Mesendoderm (in vitro differentiated cells): ENCODE measurements around the gene KCNB1.

Source experiments
- DNase-seq: peaks from one replicate; pipeline ENCODE4 v3.0.0; 2013
- H2AK5ac ChIP-seq: 2 replicates; pipeline ENCODE4 v1.6.1; 2013; ENCODE audit warnings: low read length, inconsistent platforms
- H2BK120ac ChIP-seq: 2 replicates; pipeline ENCODE4 v1.6.1; 2013; ENCODE audit warnings: low read depth, mild to moderate bottlenecking, low read length, moderate library complexity, mixed read lengths
- H2BK15ac ChIP-seq: replicated peaks from 2 replicates; pipeline ENCODE4 v1.6.1; 2013; ENCODE audit warnings: low read depth, mild to moderate bottlenecking, moderate library complexity
- H2BK5ac ChIP-seq: 2 replicates; pipeline ENCODE4 v1.6.1; 2013; ENCODE audit warnings: low read length, inconsistent platforms
- H3K18ac ChIP-seq: 2 replicates; pipeline ENCODE4 v1.6.1; 2013; ENCODE audit warnings: mild to moderate bottlenecking, low read length, mixed read lengths
- H3K23ac ChIP-seq: one replicate; pipeline ENCODE4 v1.6.1; 2013; ENCODE audit warnings: low read length
- H3K27ac ChIP-seq: 2 replicates; pipeline ENCODE4 v1.5.1; 2013; ENCODE audit warnings: low read depth, mild to moderate bottlenecking, inconsistent platforms, low read length, moderate library complexity
- H3K27me3 ChIP-seq: 2 replicates; pipeline ENCODE4 v1.6.1; 2013; ENCODE audit warnings: low read length, control low read depth, mild to moderate bottlenecking, inconsistent platforms; ENCODE audit not compliant: insufficient read depth, poor library complexity
- H3K36me3 ChIP-seq: 2 replicates; pipeline ENCODE4 v1.6.1; 2013; ENCODE audit warnings: low read length, inconsistent platforms; ENCODE audit not compliant: control insufficient read depth, insufficient read depth
- H3K4ac ChIP-seq: one replicate; pipeline ENCODE4 v1.6.1; 2013; ENCODE audit warnings: low read depth, mild to moderate bottlenecking, low read length, moderate library complexity
- H3K4me1 ChIP-seq: 2 replicates; pipeline ENCODE4 v1.6.1; 2013; ENCODE audit warnings: low read depth, low read length, inconsistent platforms; ENCODE audit not compliant: control insufficient read depth
- H3K4me2 ChIP-seq: 2 replicates; pipeline ENCODE4 v1.6.1; 2013; ENCODE audit warnings: low read length
- H3K4me3 ChIP-seq: 2 replicates; pipeline ENCODE4 v1.5.1; 2013; ENCODE audit warnings: mild to moderate bottlenecking, low read length
- H3K56ac ChIP-seq: one replicate; pipeline ENCODE4 v1.6.1; 2013; ENCODE audit warnings: low read length
- H3K79me1 ChIP-seq: 2 replicates; pipeline ENCODE4 v1.6.1; 2013; ENCODE audit warnings: low read length, inconsistent platforms
- H3K79me2 ChIP-seq: 2 replicates; pipeline ENCODE4 v1.6.1; 2013; ENCODE audit warnings: mild to moderate bottlenecking, low read length; ENCODE audit not compliant: control insufficient read depth, insufficient read depth
- H3K9ac ChIP-seq: 2 replicates; pipeline ENCODE4 v1.6.1; 2013; ENCODE audit warnings: low read length, inconsistent platforms
- H4K5ac ChIP-seq: one replicate; pipeline ENCODE4 v1.6.1; 2013; ENCODE audit warnings: low read length
- H4K8ac ChIP-seq: one replicate; pipeline ENCODE4 v1.6.1; 2013; ENCODE audit warnings: low read depth, mild to moderate bottlenecking, control low read depth, low read length, moderate library complexity
- WGBS: extraction: QIAGEN DNeasy Blood & Tissue Kit; methylation state at CpG from one replicate; pipeline ENCODE4 v1.1.7; 2013; ENCODE audit warnings: low lambda C conversion rate, missing lambda C conversion rate; ENCODE audit not compliant: insufficient coverage; ENCODE audit errors: extremely low coverage; 5-methylcytosine and 5-hydroxymethylcytosine counted together

KCNB1 gene

GRCh38 chr20:49385465-49385864 lies 97.0 kb downstream of the KCNB1 start:
- Histone ChIP-seq H2BK15ac (no peak overlapping the region), H3K27me3 (no peaks in the 10 kb centered on the region), H4K8ac (no peak overlapping the region), H3K9ac (no peak overlapping the region), H3K4ac (no peak overlapping the region), H3K27ac (no peak overlapping the region), H3K23ac (no peak overlapping the region), H3K4me2 (no peak overlapping the region), H3K36me3 (no peaks in the 10 kb centered on the region), H3K4me1 (no peaks in the 10 kb centered on the region), H3K79me2 (no peaks in the 10 kb centered on the region), H2AK5ac (no peak overlapping the region), H3K56ac (no peak overlapping the region), H2BK5ac (no peak overlapping the region), H3K4me3 (no peak overlapping the region), H3K18ac (no peak overlapping the region), H2BK120ac (no peak overlapping the region), H4K5ac (no peak overlapping the region), H3K79me1 (no peaks in the 10 kb centered on the region)
- DNase-seq = peak; percentile 72
- no CpG with 5 or more reads among the region's 1 CpG for WGBS

DNA sequence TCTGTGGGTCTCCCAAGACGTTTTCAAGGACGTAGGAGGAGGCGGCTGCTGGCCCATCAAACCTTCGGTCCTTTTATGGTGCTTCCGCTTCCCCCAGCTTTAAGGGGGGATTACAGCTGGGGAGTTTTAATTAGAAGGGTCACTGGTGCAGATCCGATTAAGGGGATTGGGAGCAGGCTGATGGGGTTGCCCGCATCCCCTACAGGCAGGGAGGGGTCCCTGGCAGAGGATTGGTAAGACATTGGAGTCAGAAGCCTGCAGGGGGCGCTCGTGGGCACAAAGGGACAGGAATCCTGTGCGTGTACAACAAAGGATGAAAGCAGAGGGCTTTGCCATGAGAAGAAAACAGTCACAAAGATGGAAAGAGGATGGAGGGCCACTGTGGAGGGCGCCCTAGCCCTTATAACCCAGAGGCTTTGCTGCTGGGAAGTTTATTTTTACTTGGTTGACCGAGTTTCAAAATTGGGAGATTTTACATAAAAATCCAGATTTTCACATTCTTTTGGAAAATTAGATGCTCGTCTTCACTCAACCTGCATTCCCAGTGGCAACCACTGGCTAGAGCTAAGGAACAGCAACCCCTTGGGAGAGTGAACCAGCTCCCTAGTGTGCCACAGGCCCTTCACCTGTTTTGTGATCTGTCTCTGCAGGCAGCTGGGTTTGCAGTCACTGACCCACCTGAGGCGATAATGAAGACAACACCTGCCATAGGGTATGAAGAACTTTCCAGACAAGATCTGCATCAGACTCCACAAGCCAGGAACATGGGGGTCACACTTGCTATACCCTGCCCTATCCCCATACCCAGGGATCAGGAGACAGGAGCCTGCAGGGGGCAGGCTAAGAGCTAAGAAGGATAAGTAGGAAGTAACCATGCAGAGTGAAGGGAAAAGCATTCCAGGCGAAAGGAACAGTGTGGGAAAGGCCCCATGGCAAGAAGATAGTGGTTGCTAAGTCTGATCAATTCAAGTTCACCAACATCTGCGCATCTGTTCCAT lies 97.7 kb downstream of the KCNB1 start:
- no peak overlapping the region for H4K5ac ChIP-seq
- H2BK15ac ChIP-seq = no peak overlapping the region
- H3K18ac ChIP-seq = no peak overlapping the region
- no peak overlapping the region for H2AK5ac ChIP-seq
- no peaks in the 10 kb centered on the region for H3K36me3 ChIP-seq
- no peak overlapping the region for H2BK120ac ChIP-seq
- H3K4ac ChIP-seq = no peak overlapping the region
- no CpG with 5 or more reads among the region's 16 CpGs for WGBS
- H2BK5ac ChIP-seq = no peak overlapping the region
- H3K27me3 ChIP-seq = no peaks in the 10 kb centered on the region
- H3K23ac ChIP-seq = no peak overlapping the region
- H3K79me1 ChIP-seq = no peaks in the 10 kb centered on the region
- DNase-seq = peak; percentile 89
- no peak overlapping the region for H3K4me2 ChIP-seq
- no peak overlapping the region for H3K27ac ChIP-seq
- H3K4me3 ChIP-seq = no peak overlapping the region
- H3K4me1 ChIP-seq = no peaks in the 10 kb centered on the region
- H3K9ac ChIP-seq = no peak overlapping the region
- no peak overlapping the region for H3K56ac ChIP-seq
- no peak overlapping the region for H4K8ac ChIP-seq
- H3K79me2 ChIP-seq = no peaks in the 10 kb centered on the region

DNA sequence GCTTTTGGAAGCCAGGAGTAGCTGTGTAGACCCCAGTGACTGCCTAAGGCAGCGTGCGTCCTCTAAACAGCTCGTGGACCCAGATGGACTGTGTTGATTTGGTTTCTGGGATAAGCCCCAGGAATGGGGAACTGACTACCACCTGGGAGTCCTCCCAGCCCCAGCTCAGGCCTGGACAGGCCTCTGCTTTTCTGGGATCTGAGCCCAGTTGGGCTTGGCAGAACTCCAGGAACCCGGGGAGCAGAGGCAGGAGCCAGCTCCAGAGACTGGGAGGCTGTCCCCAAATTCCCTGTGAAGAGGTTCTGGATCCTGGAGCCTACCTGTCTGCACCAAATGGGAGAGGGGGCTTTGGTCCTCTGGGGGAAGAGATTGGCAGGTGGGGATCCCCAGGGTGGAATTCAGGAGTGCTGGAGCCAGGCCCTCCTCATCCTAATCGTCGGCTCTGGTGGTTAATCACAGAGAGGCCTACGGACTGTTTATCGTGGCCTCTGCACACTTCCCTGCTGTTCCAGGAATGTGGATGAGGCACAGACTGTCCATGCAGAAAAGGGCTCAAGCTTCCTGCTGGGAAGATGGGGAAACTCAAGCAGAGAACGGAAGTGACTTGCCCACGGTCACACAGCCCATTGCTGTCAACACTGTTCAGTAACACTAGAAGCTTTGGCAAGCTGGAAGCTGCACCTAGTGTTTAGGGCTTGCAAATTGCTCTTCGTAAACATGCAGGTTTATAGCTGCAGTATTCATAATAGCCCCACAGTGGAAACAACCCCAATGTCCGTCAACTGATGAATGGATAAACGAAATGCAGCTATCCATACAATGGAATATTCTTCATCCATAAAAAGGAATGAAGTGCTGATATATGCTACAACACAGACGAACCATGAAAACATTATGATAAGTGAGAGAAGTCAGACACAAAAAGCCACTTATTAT lies 100.6 kb downstream of the KCNB1 start:
- Histone ChIP-seq H3K4me3 (no peak overlapping the region), H2AK5ac (no peak overlapping the region), H3K18ac (no peak overlapping the region), H3K4me2 (no peak overlapping the region), H2BK5ac (no peak overlapping the region), H3K9ac (no peak overlapping the region), H3K79me2 (no peaks in the 10 kb centered on the region), H3K23ac (no peak overlapping the region), H2BK15ac (no peak overlapping the region), H4K5ac (no peak overlapping the region), H3K4ac (no peak overlapping the region), H3K4me1 (no peaks in the 10 kb centered on the region), H3K36me3 (no peaks in the 10 kb centered on the region), H4K8ac (no peak overlapping the region), H3K79me1 (no peaks in the 10 kb centered on the region), H2BK120ac (no peak overlapping the region), H3K27me3 (no peaks in the 10 kb centered on the region), H3K27ac (no peak overlapping the region), H3K56ac (no peak overlapping the region)
- DNase-seq = no peak
- no CpG with 5 or more reads among the region's 14 CpGs for WGBS

DNA sequence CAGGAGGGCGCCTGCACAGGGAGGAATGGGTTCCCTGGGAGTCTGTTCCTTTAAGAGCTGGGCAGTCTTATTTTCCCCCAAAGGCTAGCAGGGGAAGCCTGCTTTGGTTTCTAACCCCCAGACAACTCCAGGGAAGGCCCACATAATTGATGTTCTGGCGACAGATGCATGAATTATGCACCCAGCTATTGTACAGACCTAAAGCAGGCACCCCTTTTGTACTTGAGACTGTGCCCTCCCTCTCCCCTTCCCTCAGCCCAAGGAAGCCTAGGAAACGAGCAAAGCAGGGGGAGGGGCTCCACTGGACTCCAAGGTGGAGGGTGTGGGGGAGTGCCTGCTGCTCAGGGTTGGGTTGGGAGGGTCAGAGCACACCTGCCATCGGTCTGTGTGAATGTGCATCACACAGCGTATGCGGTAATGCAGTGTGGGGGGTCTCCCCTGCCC lies 102.1 kb downstream of the KCNB1 start:
- H3K27me3 ChIP-seq = no peaks in the 10 kb centered on the region
- H2BK120ac ChIP-seq = no peak overlapping the region
- H3K79me2 ChIP-seq = no peaks in the 10 kb centered on the region
- H3K27ac ChIP-seq = no peak overlapping the region
- no peak overlapping the region for H3K23ac ChIP-seq
- H3K9ac ChIP-seq = no peak overlapping the region
- no peak overlapping the region for H4K8ac ChIP-seq
- no CpG with 5 or more reads among the region's 6 CpGs for WGBS
- no peak overlapping the region for H2BK5ac ChIP-seq
- H3K4ac ChIP-seq = no peak overlapping the region
- no peak overlapping the region for H3K56ac ChIP-seq
- no peak overlapping the region for H3K4me2 ChIP-seq
- H3K36me3 ChIP-seq = no peaks in the 10 kb centered on the region
- H2AK5ac ChIP-seq = no peak overlapping the region
- H3K4me1 ChIP-seq = no peaks in the 10 kb centered on the region
- no peak overlapping the region for H4K5ac ChIP-seq
- no peaks in the 10 kb centered on the region for H3K79me1 ChIP-seq
- H3K18ac ChIP-seq = no peak overlapping the region
- H2BK15ac ChIP-seq = no peak overlapping the region
- H3K4me3 ChIP-seq = no peak overlapping the region
- DNase-seq = peak; percentile 27

DNA sequence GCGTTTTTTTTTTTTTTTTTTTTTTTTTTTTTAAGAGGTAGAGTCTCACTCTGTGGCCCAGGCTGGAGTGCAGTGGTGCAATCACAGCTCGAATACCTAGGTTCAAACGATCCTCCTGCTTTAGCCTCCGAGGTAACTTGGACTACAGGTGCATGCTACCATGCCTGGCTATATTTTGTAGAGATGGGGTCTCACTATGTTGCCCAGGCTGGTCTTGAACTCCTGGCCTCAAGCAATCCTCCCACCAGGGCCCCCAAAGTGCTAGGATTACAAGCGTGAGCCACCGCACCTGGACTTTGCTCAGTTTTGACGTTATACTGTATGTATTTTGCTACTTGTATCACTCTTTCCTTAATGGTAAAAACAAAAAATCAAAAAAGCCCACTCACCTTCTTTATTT lies 103.1 kb downstream of the KCNB1 start:
- Histone ChIP-seq H2BK5ac (no peak overlapping the region), H3K4me3 (no peak overlapping the region), H3K56ac (no peak overlapping the region), H4K8ac (no peak overlapping the region), H2BK120ac (no peak overlapping the region), H3K27me3 (no peaks in the 10 kb centered on the region), H4K5ac (no peak overlapping the region), H3K18ac (no peak overlapping the region), H3K79me2 (no peaks in the 10 kb centered on the region), H2BK15ac (no peak overlapping the region), H3K4me2 (no peak overlapping the region), H3K23ac (no peak overlapping the region), H3K27ac (no peak overlapping the region), H3K4ac (no peak overlapping the region), H3K9ac (no peak overlapping the region), H2AK5ac (no peak overlapping the region), H3K4me1 (no peaks in the 10 kb centered on the region), H3K79me1 (no peaks in the 10 kb centered on the region), H3K36me3 (no peaks in the 10 kb centered on the region)
- DNase-seq = no peak
- WGBS = no CpG with 5 or more reads among the region's 7 CpGs
